Trophoblast cell (in vitro differentiated cells and primary cell): ENCODE data around the gene LRRC4B.
A peak's percentile ranks its signal among the peaks of the same experiment; 100 is the strongest.

Source experiments
- DNase-seq, 2 donors: peaks; one replicate each; pipeline ENCODE4 v3.0.0-alpha.2; 2016
- H2AFZ ChIP-seq: 2 replicates; pipeline ENCODE4 v1.6.1; 2013; ENCODE audit warnings: low read length, moderate library complexity, mild to moderate bottlenecking; ENCODE audit not compliant: insufficient read depth, poor library complexity
- H2AK5ac ChIP-seq: 2 replicates; pipeline ENCODE4 v1.6.1; 2013; ENCODE audit warnings: mild to moderate bottlenecking, low read length
- H2BK120ac ChIP-seq: 2 replicates; pipeline ENCODE4 v1.6.1; 2013; ENCODE audit warnings: low read length, mild to moderate bottlenecking, moderate library complexity; ENCODE audit not compliant: insufficient read depth, poor library complexity
- H2BK12ac ChIP-seq: 2 replicates; pipeline ENCODE4 v1.6.1; 2013; ENCODE audit warnings: mild to moderate bottlenecking, low read length, moderate library complexity
- H2BK5ac ChIP-seq: 2 replicates; pipeline ENCODE4 v1.6.1; 2013; ENCODE audit warnings: low read length, low read depth, moderate library complexity, mild to moderate bottlenecking; ENCODE audit not compliant: poor library complexity
- H3K14ac ChIP-seq: 2 replicates; pipeline ENCODE4 v1.6.1; 2013; ENCODE audit warnings: mild to moderate bottlenecking, low read length
- H3K18ac ChIP-seq: 2 replicates; pipeline ENCODE4 v1.6.1; 2013; ENCODE audit warnings: mild to moderate bottlenecking, low read length
- H3K23ac ChIP-seq: 2 replicates; pipeline ENCODE4 v1.6.1; 2013; ENCODE audit warnings: low read length
- H3K27ac ChIP-seq: 2 replicates; pipeline ENCODE4 v1.5.1; 2013; ENCODE audit warnings: low read depth, mild to moderate bottlenecking, inconsistent platforms, low read length, moderate library complexity
- H3K27me3 ChIP-seq: 2 replicates; pipeline ENCODE4 v1.6.1; 2013; ENCODE audit warnings: inconsistent platforms, mild to moderate bottlenecking, low read length, moderate library complexity; ENCODE audit not compliant: insufficient read depth
- H3K36me3 ChIP-seq, 2 experiments: 1 replicate in 1 of 2; 2 replicates in 1 of 2; pipeline ENCODE4 v1.6.1; 2013; ENCODE audit warnings: low read length in 2 of 2, mild to moderate bottlenecking in 2 of 2, moderate library complexity in 1 of 2; ENCODE audit not compliant: insufficient read depth in 2 of 2, control insufficient read depth in 1 of 2
- H3K4ac ChIP-seq: 2 replicates; pipeline ENCODE4 v1.6.1; 2013; ENCODE audit warnings: low read depth, mild to moderate bottlenecking, low read length, moderate library complexity
- H3K4me1 ChIP-seq, 2 experiments: 1 replicate in 1 of 2; 2 replicates in 1 of 2; pipeline ENCODE4 v1.6.1; 2013; ENCODE audit warnings: low read length in 2 of 2, mild to moderate bottlenecking in 2 of 2, moderate library complexity in 1 of 2; ENCODE audit not compliant: insufficient read depth in 2 of 2, control insufficient read depth in 1 of 2
- H3K4me2 ChIP-seq: 2 replicates; pipeline ENCODE4 v1.6.1; 2013; ENCODE audit warnings: inconsistent platforms, mild to moderate bottlenecking, low read length, moderate library complexity
- H3K4me3 ChIP-seq: 2 replicates; pipeline ENCODE4 v1.5.1; 2013; ENCODE audit warnings: mild to moderate bottlenecking, low read depth, low read length, inconsistent platforms
- H3K79me1 ChIP-seq: one replicate; pipeline ENCODE4 v1.6.1; 2013; ENCODE audit warnings: low read length
- H3K79me2 ChIP-seq: 2 replicates; pipeline ENCODE4 v1.6.1; 2013; ENCODE audit warnings: low read length, mild to moderate bottlenecking; ENCODE audit not compliant: control insufficient read depth, insufficient read depth, poor library complexity
- H3K9ac ChIP-seq: 2 replicates; pipeline ENCODE4 v1.6.1; 2013; ENCODE audit warnings: mild to moderate bottlenecking, low read length
- H3K9me3 ChIP-seq: 2 replicates; pipeline ENCODE4 v1.6.1; 2013; ENCODE audit warnings: low read depth, mild to moderate bottlenecking, control low read depth, inconsistent platforms, low read length; ENCODE audit not compliant: insufficient read depth
- H4K12ac ChIP-seq: 2 replicates; pipeline ENCODE4 v1.6.1; 2013; ENCODE audit warnings: low read depth, mild to moderate bottlenecking, low read length, moderate library complexity
- H4K8ac ChIP-seq: 2 replicates; pipeline ENCODE4 v1.6.1; 2013; ENCODE audit warnings: low read depth, mild to moderate bottlenecking, low read length, moderate library complexity
- H4K91ac ChIP-seq: one replicate; pipeline ENCODE4 v1.6.1; 2013; ENCODE audit warnings: low read depth, mild to moderate bottlenecking, low read length, moderate library complexity
- WGBS: extraction: QIAGEN DNeasy Blood & Tissue Kit; methylation state at CpG from one replicate; pipeline ENCODE4 v1.1.7; 2013; ENCODE audit warnings: missing lambda C conversion rate; ENCODE audit not compliant: insufficient read length, insufficient coverage; ENCODE audit errors: extremely low coverage; 5-methylcytosine and 5-hydroxymethylcytosine counted together

The LRRC4B gene

DNA sequence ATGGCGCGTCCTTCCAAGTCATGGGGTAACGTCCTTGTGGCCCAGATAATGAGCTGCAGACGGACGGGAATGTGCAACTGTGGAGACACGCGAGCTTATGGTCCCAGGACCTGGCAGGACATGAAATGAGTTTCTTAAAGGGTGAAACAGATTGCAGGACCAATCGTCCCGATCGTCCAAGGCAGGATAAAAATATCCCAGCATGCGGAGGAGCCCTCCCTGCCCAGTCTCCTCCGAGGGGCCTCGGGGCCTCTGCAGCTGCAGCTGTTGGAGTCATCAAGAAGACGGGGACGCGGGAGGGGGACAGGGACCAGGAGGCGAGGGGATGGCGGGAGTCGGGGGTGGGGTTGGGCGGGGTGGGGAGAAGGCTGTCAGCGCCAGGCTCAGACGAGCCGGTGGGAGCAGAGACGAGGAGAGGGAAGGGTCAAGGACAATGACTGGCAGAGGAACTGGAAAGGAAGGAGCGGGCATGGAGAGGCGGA is 77.2 kb downstream of the LRRC4B start:
- Histone ChIP-seq H3K9me3 (peaks cover 4% of the 10 kb centered on the region), H2AFZ (no peak overlapping the region), H3K18ac (no peak overlapping the region), H2BK120ac (no peak overlapping the region), H3K4me1 (peaks cover 4 to 12% of the 10 kb centered on the region in 2 experiments), H2BK5ac (no peak overlapping the region), H3K4ac (no peak overlapping the region), H3K4me3 (no peak overlapping the region), H2AK5ac (no peak overlapping the region), H3K79me1 (peaks cover 3% of the 10 kb centered on the region), H4K12ac (no peak overlapping the region), H3K23ac (no peak overlapping the region), H3K79me2 (no peaks in the 10 kb centered on the region), H3K36me3 (peaks cover 8 to 16% of the 10 kb centered on the region in 2 experiments), H3K27me3 (peaks cover 2% of the 10 kb centered on the region), H3K4me2 (no peak overlapping the region), H3K27ac (no peak overlapping the region), H4K8ac (no peak overlapping the region), H3K9ac (no peak overlapping the region), H3K14ac (no peak overlapping the region), H4K91ac (no peak overlapping the region), H2BK12ac (no peak overlapping the region)
- no CpG with 5 or more reads among the region's 26 CpGs for WGBS
- no peak for DNase-seq

- WGBS: no CpG with 5 or more reads among the region's 18 CpGs
- no peak for DNase-seq
- Histone ChIP-seq H3K14ac (no peak overlapping the region), H3K4ac (no peak overlapping the region), H4K8ac (no peak overlapping the region), H3K27ac (no peak overlapping the region), H2BK12ac (peak overlapping the region; percentile 2), H3K79me1 (peaks cover 3% of the 10 kb centered on the region), H3K79me2 (no peaks in the 10 kb centered on the region), H3K4me1 (peaks cover 4 to 12% of the 10 kb centered on the region in 2 experiments), H3K9ac (no peak overlapping the region), H3K23ac (peak overlapping the region; percentile 30), H3K9me3 (peaks cover 4% of the 10 kb centered on the region), H3K4me2 (peak overlapping the region; percentile 8), H3K27me3 (peaks cover 2% of the 10 kb centered on the region), H3K18ac (no peak overlapping the region), H2AFZ (no peak overlapping the region), H2BK120ac (no peak overlapping the region), H2BK5ac (no peak overlapping the region), H4K91ac (no peak overlapping the region), H2AK5ac (no peak overlapping the region), H3K4me3 (no peak overlapping the region), H3K36me3 (peaks cover 8 to 16% of the 10 kb centered on the region in 2 experiments), H4K12ac (no peak overlapping the region)
Observed at GRCh38 chr19:50490411-50490811, 77.8 kb downstream of the LRRC4B start.

GRCh38 chr19:50489461-50490011 is 78.7 kb downstream of the LRRC4B start:
- Histone ChIP-seq H2AFZ (no peak overlapping the region), H3K27me3 (peaks cover 2% of the 10 kb centered on the region), H4K91ac (peak overlapping the region; percentile 21), H3K4me2 (peak overlapping the region; percentile 29), H3K4me3 (no peak overlapping the region), H4K8ac (no peak overlapping the region), H3K9me3 (peaks cover 4% of the 10 kb centered on the region), H3K79me1 (peaks cover 3% of the 10 kb centered on the region), H2BK120ac (no peak overlapping the region), H3K4me1 (peaks cover 4 to 12% of the 10 kb centered on the region in 2 experiments), H3K18ac (no peak overlapping the region), H2BK5ac (no peak overlapping the region), H3K14ac (no peak overlapping the region), H3K4ac (no peak overlapping the region), H2BK12ac (no peak overlapping the region), H3K27ac (no peak overlapping the region), H3K23ac (no peak overlapping the region), H3K36me3 (peaks cover 8 to 16% of the 10 kb centered on the region in 2 experiments), H4K12ac (no peak overlapping the region), H3K9ac (no peak overlapping the region), H2AK5ac (no peak overlapping the region), H3K79me2 (no peaks in the 10 kb centered on the region)
- DNase-seq: no peak
- no CpG with 5 or more reads among the region's 24 CpGs for WGBS

DNA sequence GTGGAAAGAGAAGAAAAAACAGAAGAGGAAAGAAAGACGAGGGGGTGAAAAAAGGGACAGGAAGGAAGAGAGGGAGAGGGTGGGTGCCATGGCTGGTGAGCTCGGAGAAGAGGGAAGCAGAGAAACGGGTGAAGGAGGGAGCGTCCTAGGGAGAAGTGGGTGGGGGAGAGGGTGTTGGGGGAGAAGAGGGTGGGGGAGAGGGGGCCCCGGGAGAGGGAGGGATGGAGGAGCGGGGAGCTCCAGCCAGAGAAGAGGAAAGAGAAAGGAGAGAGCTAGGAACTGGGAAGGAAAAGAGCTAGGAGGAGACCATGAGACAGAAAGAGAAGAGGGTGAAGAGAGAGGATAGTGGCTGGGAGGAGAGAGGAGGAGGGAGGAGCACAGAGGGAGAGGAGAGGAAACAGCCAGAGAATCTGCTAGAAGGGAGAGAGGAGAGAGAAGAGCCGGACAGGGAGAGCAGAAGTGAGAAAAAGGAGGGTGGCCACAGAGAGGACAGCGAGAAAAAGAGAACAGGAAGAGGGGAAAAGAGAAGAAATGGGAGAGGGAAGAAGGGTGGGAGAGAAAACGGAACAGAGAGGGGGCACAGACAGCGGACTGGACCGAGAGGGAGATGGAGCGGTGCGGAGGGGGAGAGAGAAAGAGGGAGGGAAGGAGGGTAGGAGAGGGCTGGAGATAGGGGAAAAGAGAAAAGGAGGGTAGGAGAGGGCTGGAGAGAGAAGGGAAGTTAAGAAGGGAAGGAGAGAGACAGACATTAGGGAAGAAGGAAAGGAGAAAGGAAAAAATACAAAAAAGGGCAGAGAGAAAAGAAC is 79.6 kb downstream of the LRRC4B start:
- Histone ChIP-seq H2BK12ac (no peak overlapping the region), H4K12ac (no peak overlapping the region), H2BK120ac (no peak overlapping the region), H2BK5ac (no peak overlapping the region), H2AK5ac (no peak overlapping the region), H3K4me1 (peaks cover 4 to 12% of the 10 kb centered on the region in 2 experiments), H2AFZ (no peak overlapping the region), H3K9me3 (peaks cover 4% of the 10 kb centered on the region), H4K8ac (no peak overlapping the region), H3K27ac (no peak overlapping the region), H3K4ac (no peak overlapping the region), H3K79me2 (no peaks in the 10 kb centered on the region), H4K91ac (no peak overlapping the region), H3K14ac (no peak overlapping the region), H3K23ac (no peak overlapping the region), H3K27me3 (peaks cover 2% of the 10 kb centered on the region), H3K4me3 (no peak overlapping the region), H3K4me2 (no peak overlapping the region), H3K9ac (no peak overlapping the region), H3K18ac (no peak overlapping the region), H3K79me1 (peaks cover 3% of the 10 kb centered on the region), H3K36me3 (peaks cover 8 to 17% of the 10 kb centered on the region in 2 experiments)
- WGBS: 100% methylated on average over 2 of the region's 13 CpGs
- DNase-seq: no peak
